GM19240 (cell line): ENCODE results near the gene RAB26.

Source experiments
- DNase-seq: peaks from one replicate; pipeline ENCODE4 v3.0.0; 2011; ENCODE audit warnings: low spot score; ENCODE audit not compliant: insufficient read length

Gene RAB26

GRCh38 chr16:2142942-2143877 lies 5.2 kb upstream of the RAB26 start:
- no peak for DNase-seq

GRCh38 chr16:2143878-2144485 lies 4.4 kb upstream of the RAB26 start:
- DNase-seq, result no peak

GRCh38 chr16:2145843-2146242 lies 2.6 kb upstream of the RAB26 start:
- no peak for DNase-seq

DNA sequence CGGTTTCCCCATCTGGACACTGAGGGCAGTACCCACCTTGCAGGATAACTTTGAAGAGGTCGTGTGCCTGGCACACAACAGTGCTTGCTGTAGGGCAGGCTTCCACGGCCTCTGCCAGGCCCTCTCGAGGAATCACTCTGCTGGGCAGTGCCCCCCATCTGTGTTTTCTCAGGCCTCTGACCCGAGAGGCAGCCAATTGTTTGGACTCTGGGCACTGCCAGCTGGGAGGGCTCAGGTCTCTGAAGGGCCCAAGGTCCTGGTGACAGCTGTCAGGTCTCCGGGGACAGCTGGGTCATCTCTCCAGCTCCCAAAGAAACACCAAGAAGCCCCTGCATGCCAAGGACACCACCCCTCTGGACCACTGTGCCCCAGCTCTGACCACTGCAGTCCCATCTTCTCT lies 1.0 kb upstream of the RAB26 start:
- no peak for DNase-seq

- no peak for DNase-seq
Measured at GRCh38 chr16:2148714-2149629, 547 bp downstream of the RAB26 start.

- no peak for DNase-seq
Measured at GRCh38 chr16:2149630-2150417, 1.4 kb downstream of the RAB26 start.

DNA sequence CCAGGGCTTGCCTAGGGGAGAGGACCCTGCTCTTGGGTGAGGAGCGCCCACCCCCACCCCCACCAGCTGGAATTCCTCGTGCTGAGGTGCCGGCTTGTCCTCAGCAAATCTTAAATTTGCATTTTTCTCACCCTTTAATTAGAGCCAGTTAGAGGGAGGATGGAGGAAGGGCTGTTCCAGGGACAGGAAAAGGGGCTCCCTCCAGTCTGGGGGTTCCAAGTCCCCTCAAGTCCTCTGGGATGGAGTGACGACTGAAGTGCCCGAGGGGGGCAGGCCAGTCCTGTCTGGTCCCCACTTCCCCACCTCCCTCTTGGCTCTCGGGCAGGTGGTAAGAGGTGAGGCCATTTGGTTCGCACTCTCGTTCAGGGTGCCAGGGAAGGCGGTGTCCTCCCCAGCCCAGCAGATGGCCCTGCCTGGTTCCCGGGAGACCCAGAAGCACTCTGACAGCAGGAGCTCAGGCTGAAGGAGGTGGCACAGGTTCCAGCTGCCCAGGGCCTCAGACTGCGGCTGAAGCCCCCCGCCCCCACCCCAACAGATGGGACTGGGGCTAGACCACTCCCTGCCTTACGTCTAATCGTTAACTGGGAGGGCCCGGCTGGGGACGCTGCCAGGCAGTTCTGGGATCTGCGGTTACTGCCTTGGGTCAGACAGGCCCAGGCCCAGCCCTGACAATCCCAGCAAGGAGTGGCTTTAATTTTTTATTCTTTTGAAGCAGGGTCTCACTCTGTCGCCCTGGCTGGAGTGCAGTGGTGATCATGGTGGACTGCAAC lies 2.2 kb downstream of the RAB26 start:
- no peak for DNase-seq

DNA sequence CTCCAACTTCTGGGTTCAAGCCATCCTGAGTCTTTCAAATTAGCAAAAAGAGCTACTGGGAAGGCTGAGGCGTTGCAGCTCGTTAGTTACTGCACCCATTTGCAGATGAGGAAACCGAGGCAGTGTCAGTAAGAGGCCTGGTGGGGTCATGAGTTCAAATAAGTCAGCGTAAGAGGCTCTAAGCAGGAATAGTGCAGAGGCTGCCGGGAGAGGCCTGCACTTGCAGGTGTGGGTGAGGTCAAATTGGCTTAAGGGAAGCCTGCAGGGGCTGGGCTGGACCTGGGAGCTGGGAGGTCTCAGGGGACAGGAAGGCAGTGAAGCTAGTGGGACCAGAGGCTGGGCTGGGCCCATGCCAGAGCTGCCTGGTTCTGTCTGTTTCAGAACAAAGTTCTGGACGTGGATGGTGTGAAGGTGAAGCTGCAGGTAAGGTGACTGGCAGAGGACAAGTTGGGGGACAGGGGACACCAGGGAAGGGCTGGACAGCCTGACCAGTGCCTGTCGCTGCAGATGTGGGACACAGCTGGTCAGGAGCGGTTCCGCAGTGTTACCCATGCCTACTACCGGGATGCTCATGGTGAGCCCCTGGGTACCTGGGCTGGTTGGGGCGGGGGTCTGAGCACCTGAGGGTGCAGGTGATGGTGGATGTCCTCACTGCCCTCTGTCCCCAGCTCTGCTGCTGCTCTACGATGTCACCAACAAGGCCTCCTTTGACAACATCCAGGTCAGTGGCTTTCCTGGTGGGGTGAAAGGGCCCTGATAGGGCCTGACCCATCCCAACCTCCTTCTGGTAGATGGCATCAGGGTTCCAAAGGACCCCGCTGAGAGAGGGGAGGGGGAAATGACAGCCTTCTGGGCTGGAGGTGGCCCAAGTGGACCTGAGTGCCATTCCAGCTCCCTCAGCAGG lies 3.0 kb downstream of the RAB26 start:
- DNase-seq, result no peak

- DNase-seq, result no peak
Measured at GRCh38 chr16:2152695-2153506, 4.5 kb downstream of the RAB26 start.

GRCh38 chr16:2154533-2155090 lies 6.2 kb downstream of the RAB26 start:
- DNase-seq, result no peak

DNA sequence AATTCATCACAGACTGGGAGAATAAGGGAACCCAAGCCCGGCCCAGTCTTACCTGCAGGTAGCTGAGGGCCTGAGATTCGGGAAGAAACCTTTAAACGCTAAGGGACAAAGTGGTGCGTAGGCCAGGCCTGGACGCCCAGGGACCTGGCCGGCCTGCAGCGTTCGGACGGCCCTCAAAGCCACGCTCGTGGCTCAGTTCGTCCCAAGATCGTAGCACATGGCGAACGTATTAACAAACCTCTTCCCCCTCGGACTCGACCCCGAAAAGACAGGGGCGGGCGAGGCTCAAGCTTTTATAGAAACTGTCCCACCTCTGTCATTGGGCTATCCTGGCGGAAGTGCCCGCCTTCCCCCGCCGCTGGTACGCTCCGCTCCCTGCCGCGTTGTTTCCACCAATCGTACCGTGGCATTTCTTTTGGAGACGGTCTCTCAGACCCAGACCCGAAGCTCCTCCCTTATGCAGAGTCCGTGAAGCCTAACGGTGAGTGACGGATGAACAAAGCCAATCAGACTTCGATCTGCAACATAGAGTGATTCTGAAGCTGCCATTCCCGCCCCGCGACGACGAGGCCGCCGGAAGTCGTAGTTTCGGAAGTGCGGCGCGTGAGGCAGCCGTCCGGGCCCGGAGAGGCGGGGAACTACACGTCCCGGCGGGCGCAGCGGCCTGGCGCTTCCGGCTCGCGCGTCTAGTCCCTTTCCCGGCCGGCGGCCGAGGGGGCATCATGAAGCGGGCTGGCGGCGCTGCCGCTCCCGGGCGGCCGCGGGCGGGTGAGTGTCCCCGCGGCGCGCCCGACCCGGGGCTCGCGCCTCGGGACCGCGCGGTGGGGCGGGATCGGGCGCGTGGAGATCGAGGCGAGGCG lies 6.9 kb downstream of the RAB26 start, which contains the start of gene TRAF7:
TSS of gene TRAF7 (plus strand) at position 692 of the 860 bp plus-strand sequence. CDS start 8,139 bp downstream, outside the sequence.
- peak; percentile 100 for DNase-seq

DNA sequence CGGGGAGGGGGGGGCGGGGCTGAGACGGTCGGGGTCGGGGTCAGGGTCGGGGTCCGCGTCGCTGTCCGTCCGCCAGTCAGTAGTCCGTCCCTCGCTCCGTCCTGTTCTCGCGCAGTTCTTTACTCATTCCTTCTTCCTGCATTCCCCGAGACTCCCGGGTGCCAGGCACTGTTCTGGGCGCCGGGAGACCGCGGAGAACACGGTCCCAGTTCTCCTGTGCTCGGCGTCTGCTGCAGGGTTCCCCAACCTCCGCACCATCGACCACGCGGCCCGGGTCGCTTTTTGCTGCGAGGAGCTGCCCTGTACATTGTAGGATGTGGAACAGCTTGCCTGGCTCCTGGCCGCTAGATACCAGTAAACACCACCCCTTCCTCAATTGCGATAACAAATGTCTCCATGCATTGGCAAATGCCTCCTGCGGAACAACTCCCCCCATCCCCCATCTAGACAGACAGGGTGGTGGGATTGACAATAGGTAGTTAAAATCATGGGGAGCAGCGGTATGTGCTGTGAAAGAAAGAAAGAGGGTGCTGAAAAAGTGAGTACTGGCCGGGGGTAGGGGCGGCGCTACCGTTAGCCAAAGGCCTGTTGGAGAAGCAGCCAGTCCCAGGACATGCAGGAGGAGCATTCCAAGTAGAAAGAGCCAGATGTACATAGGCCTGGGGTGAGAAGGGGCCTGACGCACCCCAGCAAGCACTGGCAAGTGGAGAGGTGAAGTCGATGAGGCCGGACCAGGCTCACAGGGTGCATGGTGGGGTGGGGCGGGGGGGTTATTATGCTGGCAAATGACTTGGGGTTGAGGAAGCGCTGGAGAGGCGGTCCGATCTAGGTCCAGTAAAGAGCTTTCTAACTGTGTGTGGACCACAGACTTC lies 7.8 kb downstream of the RAB26 start:
- DNase-seq, result no peak

DNA sequence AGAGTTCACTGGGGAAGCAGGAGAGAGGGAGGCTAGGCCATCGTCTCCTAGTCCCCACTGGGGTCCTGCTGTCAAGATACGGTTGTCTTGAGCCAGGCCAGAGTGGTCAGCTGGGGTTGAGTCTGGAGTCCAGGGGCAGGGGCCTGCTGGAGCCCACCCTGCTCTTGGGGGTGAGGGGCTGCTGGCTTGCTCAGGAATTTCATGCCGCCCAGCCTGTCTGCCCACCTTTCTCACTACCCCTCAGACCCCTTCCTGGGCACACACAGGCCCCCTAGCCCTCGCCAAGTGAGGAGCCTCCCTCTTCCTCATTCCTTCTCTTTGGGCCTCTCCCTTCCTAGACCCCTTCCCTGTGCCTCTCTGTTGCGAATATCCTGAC lies 8.4 kb downstream of the RAB26 start:
- no peak for DNase-seq

- DNase-seq, result no peak
Measured at GRCh38 chr16:2157480-2158261, 9.2 kb downstream of the RAB26 start.

GRCh38 chr16:2158262-2158638 lies 9.8 kb downstream of the RAB26 start:
- no peak for DNase-seq
